Thyroid gland (tissue), 4 donors: ENCODE results near the gene CD48. TPM values are rescaled to one million over a fixed set of nuclear protein-coding genes. Genes with fewer than 3 reads are reported as not detected.

Experiments
- DNase-seq, 2 donors: peaks; one replicate each; pipeline ENCODE4 v3.0.0-alpha.2; 2019
- H3K27ac ChIP-seq, 3 donors: fragments of 200-600 bp; sonication (generic); 1 replicate in 2 of 3; 2 replicates in 1 of 3; pipeline ENCODE4 v1.5.1; 2016 to 2019; ENCODE audit warnings: mild to moderate bottlenecking in 1 of 3, moderate library complexity in 1 of 3
- H3K27me3 ChIP-seq: fragments of 200-600 bp; sonication (generic); one replicate; pipeline ENCODE4 v1.5.1; 2019
- H3K36me3 ChIP-seq, 2 donors: fragments of 200-600 bp; sonication (generic); one replicate each; pipeline ENCODE4 v1.5.1; 2016 to 2019
- H3K4me1 ChIP-seq, 2 donors: fragments of 200-600 bp; sonication (generic); one replicate each; pipeline ENCODE4 v1.5.1; 2017 to 2019
- H3K4me3 ChIP-seq, 3 donors: fragments of 200-600 bp; sonication (generic); replicated peaks in 1 of 3; 1 replicate in 2 of 3; 2 replicates in 1 of 3; pipeline ENCODE4 v1.5.1; 2016; ENCODE audit warnings: mild to moderate bottlenecking in 1 of 3
- H3K9me3 ChIP-seq: fragments of 200-600 bp; sonication (generic); one replicate; pipeline ENCODE4 v1.5.1; 2017
- CTCF ChIP-seq, 6 experiments: fragments of 200-600 bp in 3 of 6; fragments of 450-650 bp in 3 of 6; sonication (generic) in 3 of 6; IDR thresholded peaks; one replicate each; pipeline ENCODE4 v1.5.1; 2016 to 2019; ENCODE audit warnings: antibody characterized with exemption in 6 of 6, mild to moderate bottlenecking in 2 of 6, inconsistent platforms in 1 of 6, moderate library complexity in 1 of 6
- POLR2A ChIP-seq, 2 donors: fragments of 450-650 bp; IDR thresholded peaks; one replicate each; pipeline ENCODE4 v1.6.1; 2017; ENCODE audit warnings: antibody characterized with exemption in 2 of 2, mild to moderate bottlenecking in 2 of 2, moderate library complexity in 1 of 2
- WGBS, 2 donors: methylation state at CpG; one replicate each; pipeline ENCODE4 v1.1.5; 2017; 5-methylcytosine and 5-hydroxymethylcytosine counted together
- intact Hi-C: fragments of 100-400 bp; cut with DNase I; formaldehyde crosslinking; loops from one replicate; pipeline ENCODE4 v1.15.1; 2023
- total RNA-seq, 4 donors: library from RNA; depleted of rRNA; stranded (reverse); fragments of >200 nt; gene quantifications; one replicate each; pipeline ENCODE4 v1.2.3, GENCODE V29; 2016

CD48 gene
- total RNA-seq, 4 donors from 2014 or later, result 3.5 to 13.6 (median 4.8) TPM

- no peak overlapping the region for H3K4me3 ChIP-seq
- no peaks in the 10 kb centered on the region for H3K36me3 ChIP-seq
- no peaks in the 10 kb centered on the region for H3K4me1 ChIP-seq
- H3K27ac ChIP-seq, result no peak overlapping the region
- H3K9me3 ChIP-seq, result no peaks in the 10 kb centered on the region
- no peaks in the 10 kb centered on the region for H3K27me3 ChIP-seq
- TF ChIP-seq POLR2A (IDR thresholded peaks at IDR 0.05), result no peak
- no peak for TF ChIP-seq CTCF (IDR thresholded peaks at IDR 0.05)
- 92 to 95% methylated on average over 5 of the region's 5 CpGs for WGBS, 2 donors
- no peak for DNase-seq
- intact Hi-C loops, result no loop called here
These were observed 68.5 kb downstream of the CD48 start for GRCh38 chr1:160643138-160643537.

GRCh38 chr1:160642281-160642644, 69.4 kb downstream of the CD48 start:
- 87 to 98% methylated on average over 2 of the region's 2 CpGs for WGBS, 2 donors
- Histone ChIP-seq H3K4me3 (no peak overlapping the region), H3K9me3 (no peaks in the 10 kb centered on the region), H3K27me3 (no peaks in the 10 kb centered on the region), H3K36me3 (no peaks in the 10 kb centered on the region), H3K27ac (no peak overlapping the region), H3K4me1 (no peaks in the 10 kb centered on the region)
- intact Hi-C loops, result no loop called here
- no peak for DNase-seq
- no peak for TF ChIP-seq CTCF (IDR thresholded peaks at IDR 0.05)
- TF ChIP-seq POLR2A (IDR thresholded peaks at IDR 0.05), result no peak

GRCh38 chr1:160641323-160642280, 70.0 kb downstream of the CD48 start:
- H3K9me3 ChIP-seq, result no peaks in the 10 kb centered on the region
- WGBS, 2 donors, result 66% methylated on average over 8 of the region's 8 CpGs
- no peak for DNase-seq
- no peak overlapping the region for H3K27ac ChIP-seq
- H3K4me1 ChIP-seq, result no peaks in the 10 kb centered on the region
- no peak overlapping the region for H3K4me3 ChIP-seq
- no peaks in the 10 kb centered on the region for H3K27me3 ChIP-seq
- no peak for TF ChIP-seq POLR2A (IDR thresholded peaks at IDR 0.05)
- TF ChIP-seq CTCF (IDR thresholded peaks at IDR 0.05), result no peak
- no peaks in the 10 kb centered on the region for H3K36me3 ChIP-seq
- intact Hi-C loops, result no loop called here

DNA sequence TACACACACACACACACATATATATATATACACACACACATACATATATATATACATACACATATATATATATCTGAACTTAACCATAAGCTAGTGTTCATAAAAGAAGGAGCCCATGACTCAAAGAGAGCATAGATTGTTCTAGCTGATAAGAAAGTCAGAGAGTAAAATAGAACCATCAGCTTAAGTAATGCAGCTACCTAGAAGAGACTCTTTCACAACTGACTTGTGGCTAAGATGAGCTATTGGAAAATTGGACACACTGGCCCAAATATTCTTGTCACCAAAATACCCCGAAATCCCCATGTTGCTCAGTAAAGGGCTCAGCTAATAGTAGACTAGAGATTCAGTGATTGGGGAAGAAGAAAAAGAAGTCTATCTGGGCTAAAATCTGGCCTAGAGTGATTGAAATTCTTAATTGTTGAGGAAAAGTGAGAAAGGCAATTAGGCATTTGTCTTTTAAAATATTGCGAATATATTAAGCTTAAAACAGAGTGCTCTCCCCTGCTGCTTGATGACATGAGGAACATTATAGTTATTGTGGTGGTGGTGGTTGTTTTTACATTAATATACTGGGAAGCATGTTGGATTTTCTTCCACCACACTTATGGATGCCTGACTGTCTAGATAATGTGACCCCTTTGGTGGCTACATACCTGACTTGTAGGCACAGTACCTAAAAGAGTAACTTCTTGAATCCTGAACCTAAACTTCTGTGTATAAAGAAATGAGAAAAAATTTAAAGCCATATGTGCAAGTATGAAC, 71.1 kb downstream of the CD48 start:
- WGBS, 2 donors, result 90 to 97% methylated on average over 2 of the region's 2 CpGs
- H3K27me3 ChIP-seq, result no peaks in the 10 kb centered on the region
- intact Hi-C loops, result no loop called here
- H3K36me3 ChIP-seq, result no peaks in the 10 kb centered on the region
- TF ChIP-seq POLR2A (IDR thresholded peaks at IDR 0.05), result no peak
- TF ChIP-seq CTCF (IDR thresholded peaks at IDR 0.05), result no peak
- no peaks in the 10 kb centered on the region for H3K9me3 ChIP-seq
- DNase-seq, result no peak
- H3K27ac ChIP-seq, result no peak overlapping the region
- no peaks in the 10 kb centered on the region for H3K4me1 ChIP-seq
- H3K4me3 ChIP-seq, result no peak overlapping the region

- Histone ChIP-seq H3K4me3 (no peak overlapping the region), H3K36me3 (no peaks in the 10 kb centered on the region), H3K27me3 (no peaks in the 10 kb centered on the region), H3K9me3 (no peaks in the 10 kb centered on the region), H3K27ac (no peak overlapping the region), H3K4me1 (no peaks in the 10 kb centered on the region)
- intact Hi-C loops, result no loop called here
- TF ChIP-seq CTCF (IDR thresholded peaks at IDR 0.05), result no peak
- TF ChIP-seq POLR2A (IDR thresholded peaks at IDR 0.05), result no peak
- no peak for DNase-seq
- 38 to 47% methylated on average over 3 of the region's 3 CpGs for WGBS, 2 donors
These were observed 72.0 kb downstream of the CD48 start for GRCh38 chr1:160639652-160640051.
